HCT116 (cell line): ENCODE data around the gene RRBP1. TPM values are rescaled to one million over a fixed set of nuclear protein-coding genes. Genes with fewer than 3 reads are reported as not detected.

ENCODE experiments used
- ATAC-seq: fragments of 200-7000 bp; cut with Tn5 transposase; 2 replicates; pipeline ENCODE4 v1.9.1; 2020; ENCODE audit warnings: mild to moderate bottlenecking, moderate library complexity
- BruUV-seq: library from RNA; stranded (reverse); fragments of 400-500 nt; replicated peaks from 2 replicates; lab custom pipeline; 2021; lab: Mats Ljungman, UMichigan
- CTCF ChIA-PET: fragments of 300-600 bp; sonication (Branson Sonifier 250); formaldehyde crosslinking; loops from one replicate; lab custom pipeline; 2021; ENCODE audit warnings: antibody characterized with exemption; lab: Charles Lee
- POLR2A ChIA-PET: fragments of 300-600, 350-600 bp; sonication (Branson Sonifier 250); formaldehyde crosslinking; loops from one replicate; lab custom pipeline; 2021; ENCODE audit warnings: antibody characterized with exemption; lab: Charles Lee
- RAD21 ChIA-PET, 2 experiments: fragments of 300-600 bp; sonication (Branson Sonifier 250); formaldehyde crosslinking; loops; one replicate each; lab custom pipeline; 2023; ENCODE audit warnings: low total read pairs in 2 of 2; ENCODE audit not compliant: uncharacterized antibody in 2 of 2, unreplicated experiment in 2 of 2, low non-redundant PET in 1 of 2; lab: Charles Lee
- DNase-seq: peaks from one replicate; pipeline ENCODE4 v3.0.0-alpha.2; 2010; ENCODE audit warnings: low read depth, low spot score
- H2AFZ ChIP-seq: fragments of 200-600 bp; shearing (Covaris generic), sonication (generic); 2 replicates; pipeline ENCODE4 v1.6.1; 2017; ENCODE audit warnings: low read depth, mixed run types, mixed read lengths, antibody characterized with exemption, low read length; ENCODE audit not compliant: poor library complexity, severe bottlenecking
- H3K27ac ChIP-seq: 2 replicates; pipeline ENCODE4 v1.5.1; 2012; ENCODE audit warnings: low read depth, low read length
- H3K27me3 ChIP-seq: fragments of 200-600 bp; sonication (generic); 2 replicates; pipeline ENCODE4 v1.6.1; 2016; ENCODE audit warnings: mixed run types, low read length, mixed read lengths; ENCODE audit not compliant: insufficient read depth
- H3K36me3 ChIP-seq, 2 experiments: fragments of 200-500 bp in 1 of 2; fragments of 200-600 bp in 1 of 2; sonication (Bioruptor generic) in 1 of 2; sonication (generic) in 1 of 2; 2 replicates each; pipeline versions ENCODE4 v1.5.1 to v1.6.1; 2014 to 2016; ENCODE audit warnings: low read length in 2 of 2, inconsistent platforms in 1 of 2, mixed read lengths in 1 of 2, mixed run types in 1 of 2; ENCODE audit not compliant: insufficient read depth in 2 of 2, control insufficient read depth in 1 of 2
- H3K4me1 ChIP-seq, 2 experiments: fragments of 200-600 bp in 1 of 2; sonication (generic) in 1 of 2; 2 replicates each; pipeline versions ENCODE4 v1.5.1 to v1.6.1; 2012 to 2017; ENCODE audit warnings: low read length in 2 of 2, inconsistent platforms in 1 of 2, mild to moderate bottlenecking in 1 of 2, mixed read lengths in 1 of 2, mixed run types in 1 of 2, moderate library complexity in 1 of 2; ENCODE audit not compliant: insufficient read depth in 2 of 2, control insufficient read depth in 1 of 2
- H3K4me2 ChIP-seq: fragments of 200-600 bp; sonication (generic); 2 replicates; pipeline ENCODE4 v1.6.1; 2017; ENCODE audit warnings: mixed run types, low read length, mixed read lengths
- H3K4me3 ChIP-seq, 2 experiments: fragments of 200-600 bp in 1 of 2; sonication (generic) in 1 of 2; replicated peaks in 1 of 2; 2 replicates each; pipeline ENCODE4 v1.5.1; 2011 to 2016; ENCODE audit warnings: low read length in 2 of 2, control low read depth in 1 of 2, low read depth in 1 of 2, mild to moderate bottlenecking in 1 of 2, mixed read lengths in 1 of 2, mixed run types in 1 of 2
- H3K79me2 ChIP-seq: fragments of 200-600 bp; sonication (generic); 2 replicates; pipeline ENCODE4 v1.6.1; 2017; ENCODE audit warnings: mild to moderate bottlenecking, mixed run types, low read length, moderate library complexity, mixed read lengths; ENCODE audit not compliant: insufficient read depth
- H3K9ac ChIP-seq: fragments of 200-600 bp; sonication (generic); 2 replicates; pipeline ENCODE4 v1.6.1; 2016; ENCODE audit warnings: low read length, mixed read lengths
- H3K9me2 ChIP-seq: fragments of 200-600 bp; sonication (generic), shearing (Covaris generic); 2 replicates; pipeline ENCODE4 v1.6.1; 2017; ENCODE audit warnings: mixed run types, mild to moderate bottlenecking, moderate library complexity; ENCODE audit not compliant: insufficient read depth
- H3K9me3 ChIP-seq, 2 experiments: fragments of 200-500 bp in 1 of 2; fragments of 200-600 bp in 1 of 2; sonication (Bioruptor generic) in 1 of 2; sonication (generic) in 1 of 2; 2 replicates each; pipeline ENCODE4 v1.6.1; 2014 to 2017; ENCODE audit warnings: low read length in 2 of 2, mixed read lengths in 2 of 2, inconsistent platforms in 1 of 2, low read depth in 1 of 2, mild to moderate bottlenecking in 1 of 2, mixed run types in 1 of 2, moderate library complexity in 1 of 2; ENCODE audit not compliant: control insufficient read depth in 1 of 2, insufficient read depth in 1 of 2
- H4K20me1 ChIP-seq: fragments of 200-600 bp; sonication (generic), shearing (Covaris generic); 2 replicates; pipeline ENCODE4 v1.6.1; 2017; ENCODE audit warnings: mixed run types, mild to moderate bottlenecking, moderate library complexity; ENCODE audit not compliant: insufficient read depth
- CEBPB ChIP-seq: IDR thresholded peaks from 2 replicates; pipeline ENCODE4 v1.6.1; 2012; ENCODE audit warnings: low read depth
- EZH2phosphoT487 ChIP-seq: fragments of 200-600 bp; IDR thresholded peaks from 2 replicates; pipeline ENCODE4 v1.6.1; 2018; ENCODE audit warnings: antibody characterized with exemption, borderline replicate concordance
- JUND ChIP-seq: IDR thresholded peaks from 2 replicates; pipeline ENCODE4 v1.6.1; 2012
- POLR2A ChIP-seq: IDR thresholded peaks from 2 replicates; pipeline ENCODE4 v1.7.0; 2011; ENCODE audit warnings: borderline replicate concordance; ENCODE audit not compliant: insufficient read depth, insufficient read length; ENCODE audit errors: extremely low read depth
- intact Hi-C: fragments of 100-400 bp; cut with micrococcal nuclease; formaldehyde crosslinking; loops from 2 replicates; pipeline ENCODE4 v1.10.0; 2022
- total RNA-seq: library from RNA; stranded (reverse); gene quantifications from one replicate; pipeline ENCODE4 v1.2.1, GENCODE V29; 2021; ENCODE audit not compliant: unreplicated experiment
- TF ChIP-seq, protein P1 (sequence below), 3 experiments: fragments of 200-600 bp in 1 of 3; sonication (generic) in 1 of 3; IDR thresholded peaks in 2 of 3; conservative IDR thresholded peaks in 1 of 3; 2 replicates each; pipeline ENCODE4 v1.5.1; 2012 to 2017; ENCODE audit warnings: low read depth in 2 of 3, low read length in 2 of 3, antibody characterized with exemption in 1 of 3, borderline replicate concordance in 1 of 3, control low read depth in 1 of 3, mild to moderate bottlenecking in 1 of 3, mixed read lengths in 1 of 3, mixed run types in 1 of 3, moderate library complexity in 1 of 3; ENCODE audit not compliant: insufficient read depth in 1 of 3
- TF ChIP-seq, protein P2 (sequence below): IDR thresholded peaks from 2 replicates; pipeline ENCODE4 v1.6.1; 2011; ENCODE audit warnings: mild to moderate bottlenecking, low read length, moderate library complexity; ENCODE audit not compliant: insufficient replicate concordance; ENCODE audit errors: extremely low read depth
- TF ChIP-seq, protein P3 (sequence below): IDR thresholded peaks from 2 replicates; pipeline ENCODE4 v1.6.1; 2012
- TF ChIP-seq, protein P4 (sequence below): IDR thresholded peaks from 2 replicates; pipeline ENCODE4 v1.6.1; 2012; ENCODE audit warnings: low read depth

The RRBP1 gene
- total RNA-seq, 1 experiment from 2014 or later = 123 TPM

DNA sequence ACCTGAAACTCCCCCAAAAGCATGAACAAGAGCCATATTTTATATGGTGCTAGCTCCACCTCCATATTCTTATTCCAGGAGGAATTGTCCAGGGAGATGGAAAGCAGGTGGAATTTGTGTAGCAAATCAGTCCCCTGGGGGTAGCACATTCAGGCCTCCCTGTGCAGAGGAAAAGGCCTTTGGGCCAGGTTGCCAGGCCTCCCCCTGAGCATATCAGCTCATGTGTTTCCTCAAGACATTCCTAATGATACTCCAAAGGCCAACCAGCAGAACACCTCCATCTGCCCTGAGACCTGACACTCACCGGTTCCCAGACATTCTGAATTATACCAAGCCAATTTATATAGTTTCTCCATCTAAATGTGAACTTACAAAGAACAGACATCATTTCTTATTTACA is 15.1 kb upstream of the RRBP1 start:
- Histone ChIP-seq H3K4me3 (no peak overlapping the region), H3K36me3 (no peaks in the 10 kb centered on the region), H3K9me2 (no peaks in the 10 kb centered on the region), H2AFZ (no peak overlapping the region), H3K79me2 (no peaks in the 10 kb centered on the region), H4K20me1 (no peaks in the 10 kb centered on the region), H3K27ac (no peak overlapping the region), H3K27me3 (no peaks in the 10 kb centered on the region), H3K9ac (no peak overlapping the region), H3K4me2 (no peak overlapping the region), H3K9me3 (no peaks in the 10 kb centered on the region), H3K4me1 (no peaks in the 10 kb centered on the region)
- no TSS peak for BruUV-seq
- POLR2A ChIA-PET = no interaction called here
- DNase-seq = no peak
- TF ChIP-seq, protein P1, sequence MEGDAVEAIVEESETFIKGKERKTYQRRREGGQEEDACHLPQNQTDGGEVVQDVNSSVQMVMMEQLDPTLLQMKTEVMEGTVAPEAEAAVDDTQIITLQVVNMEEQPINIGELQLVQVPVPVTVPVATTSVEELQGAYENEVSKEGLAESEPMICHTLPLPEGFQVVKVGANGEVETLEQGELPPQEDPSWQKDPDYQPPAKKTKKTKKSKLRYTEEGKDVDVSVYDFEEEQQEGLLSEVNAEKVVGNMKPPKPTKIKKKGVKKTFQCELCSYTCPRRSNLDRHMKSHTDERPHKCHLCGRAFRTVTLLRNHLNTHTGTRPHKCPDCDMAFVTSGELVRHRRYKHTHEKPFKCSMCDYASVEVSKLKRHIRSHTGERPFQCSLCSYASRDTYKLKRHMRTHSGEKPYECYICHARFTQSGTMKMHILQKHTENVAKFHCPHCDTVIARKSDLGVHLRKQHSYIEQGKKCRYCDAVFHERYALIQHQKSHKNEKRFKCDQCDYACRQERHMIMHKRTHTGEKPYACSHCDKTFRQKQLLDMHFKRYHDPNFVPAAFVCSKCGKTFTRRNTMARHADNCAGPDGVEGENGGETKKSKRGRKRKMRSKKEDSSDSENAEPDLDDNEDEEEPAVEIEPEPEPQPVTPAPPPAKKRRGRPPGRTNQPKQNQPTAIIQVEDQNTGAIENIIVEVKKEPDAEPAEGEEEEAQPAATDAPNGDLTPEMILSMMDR (IDR thresholded peaks at IDR 0.05 in 2 of 3, conservative IDR thresholded peaks at IDR 0.05 in 1 of 3; ENCODE audit: borderline replicate concordance in 1 of 3, insufficient read depth in 1 of 3, low read depth in 2 of 3, low read length in 2 of 3) = no peak
- TF ChIP-seq, protein P2, sequence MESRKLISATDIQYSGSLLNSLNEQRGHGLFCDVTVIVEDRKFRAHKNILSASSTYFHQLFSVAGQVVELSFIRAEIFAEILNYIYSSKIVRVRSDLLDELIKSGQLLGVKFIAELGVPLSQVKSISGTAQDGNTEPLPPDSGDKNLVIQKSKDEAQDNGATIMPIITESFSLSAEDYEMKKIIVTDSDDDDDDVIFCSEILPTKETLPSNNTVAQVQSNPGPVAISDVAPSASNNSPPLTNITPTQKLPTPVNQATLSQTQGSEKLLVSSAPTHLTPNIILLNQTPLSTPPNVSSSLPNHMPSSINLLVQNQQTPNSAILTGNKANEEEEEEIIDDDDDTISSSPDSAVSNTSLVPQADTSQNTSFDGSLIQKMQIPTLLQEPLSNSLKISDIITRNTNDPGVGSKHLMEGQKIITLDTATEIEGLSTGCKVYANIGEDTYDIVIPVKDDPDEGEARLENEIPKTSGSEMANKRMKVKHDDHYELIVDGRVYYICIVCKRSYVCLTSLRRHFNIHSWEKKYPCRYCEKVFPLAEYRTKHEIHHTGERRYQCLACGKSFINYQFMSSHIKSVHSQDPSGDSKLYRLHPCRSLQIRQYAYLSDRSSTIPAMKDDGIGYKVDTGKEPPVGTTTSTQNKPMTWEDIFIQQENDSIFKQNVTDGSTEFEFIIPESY = no peak
- no peak for TF ChIP-seq POLR2A
- TF ChIP-seq CEBPB = no peak
- TF ChIP-seq, protein P3, sequence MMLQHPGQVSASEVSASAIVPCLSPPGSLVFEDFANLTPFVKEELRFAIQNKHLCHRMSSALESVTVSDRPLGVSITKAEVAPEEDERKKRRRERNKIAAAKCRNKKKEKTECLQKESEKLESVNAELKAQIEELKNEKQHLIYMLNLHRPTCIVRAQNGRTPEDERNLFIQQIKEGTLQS = no peak
- TF ChIP-seq, protein P4, sequence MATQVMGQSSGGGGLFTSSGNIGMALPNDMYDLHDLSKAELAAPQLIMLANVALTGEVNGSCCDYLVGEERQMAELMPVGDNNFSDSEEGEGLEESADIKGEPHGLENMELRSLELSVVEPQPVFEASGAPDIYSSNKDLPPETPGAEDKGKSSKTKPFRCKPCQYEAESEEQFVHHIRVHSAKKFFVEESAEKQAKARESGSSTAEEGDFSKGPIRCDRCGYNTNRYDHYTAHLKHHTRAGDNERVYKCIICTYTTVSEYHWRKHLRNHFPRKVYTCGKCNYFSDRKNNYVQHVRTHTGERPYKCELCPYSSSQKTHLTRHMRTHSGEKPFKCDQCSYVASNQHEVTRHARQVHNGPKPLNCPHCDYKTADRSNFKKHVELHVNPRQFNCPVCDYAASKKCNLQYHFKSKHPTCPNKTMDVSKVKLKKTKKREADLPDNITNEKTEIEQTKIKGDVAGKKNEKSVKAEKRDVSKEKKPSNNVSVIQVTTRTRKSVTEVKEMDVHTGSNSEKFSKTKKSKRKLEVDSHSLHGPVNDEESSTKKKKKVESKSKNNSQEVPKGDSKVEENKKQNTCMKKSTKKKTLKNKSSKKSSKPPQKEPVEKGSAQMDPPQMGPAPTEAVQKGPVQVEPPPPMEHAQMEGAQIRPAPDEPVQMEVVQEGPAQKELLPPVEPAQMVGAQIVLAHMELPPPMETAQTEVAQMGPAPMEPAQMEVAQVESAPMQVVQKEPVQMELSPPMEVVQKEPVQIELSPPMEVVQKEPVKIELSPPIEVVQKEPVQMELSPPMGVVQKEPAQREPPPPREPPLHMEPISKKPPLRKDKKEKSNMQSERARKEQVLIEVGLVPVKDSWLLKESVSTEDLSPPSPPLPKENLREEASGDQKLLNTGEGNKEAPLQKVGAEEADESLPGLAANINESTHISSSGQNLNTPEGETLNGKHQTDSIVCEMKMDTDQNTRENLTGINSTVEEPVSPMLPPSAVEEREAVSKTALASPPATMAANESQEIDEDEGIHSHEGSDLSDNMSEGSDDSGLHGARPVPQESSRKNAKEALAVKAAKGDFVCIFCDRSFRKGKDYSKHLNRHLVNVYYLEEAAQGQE = no peak
- no peak for TF ChIP-seq JUND
- no peak for TF ChIP-seq EZH2phosphoT487
- RAD21 ChIA-PET = no interaction called here
- no peak for ATAC-seq
- intact Hi-C loops = no loop called here
- CTCF ChIA-PET = no interaction called here
